HG02884 (cell line): ENCODE measurements around the gene CXCL13.
"Not testable (repeated sequence)": the region's sequence is repeated elsewhere in the genome, so short reads cannot be mapped to it uniquely, and the experiment has no call there.

ENCODE experiments used
- ATAC-seq: cut with Tn5 transposase; IDR thresholded peaks from one replicate; pipeline ENCODE4 v1.9.1; 2021; ENCODE audit warnings: mild to moderate bottlenecking, moderate library complexity; ENCODE audit not compliant: unreplicated experiment

Gene CXCL13

GRCh38 chr4:77600521-77601451 lies 4.8 kb upstream of the CXCL13 start:
- no peak for ATAC-seq

GRCh38 chr4:77601614-77602187 lies 3.9 kb upstream of the CXCL13 start:
- no peak for ATAC-seq

- ATAC-seq: no peak
These were observed 7.6 kb downstream of the CXCL13 start for GRCh38 chr4:77613267-77613666.

- ATAC-seq: no peak
These were observed 9.5 kb downstream of the CXCL13 start for GRCh38 chr4:77615153-77615552.

- no peak for ATAC-seq
These were observed 11.6 kb downstream of the CXCL13 start for GRCh38 chr4:77617203-77617602.

GRCh38 chr4:77618383-77619241 lies 13.0 kb downstream of the CXCL13 start:
- peak; percentile 90 for ATAC-seq

GRCh38 chr4:77619408-77619807 lies 13.8 kb downstream of the CXCL13 start:
- no peak for ATAC-seq

- no peak for ATAC-seq
These were observed 15.6 kb downstream of the CXCL13 start for GRCh38 chr4:77621254-77621653.

GRCh38 chr4:77623091-77623490 lies 17.5 kb downstream of the CXCL13 start:
- ATAC-seq: no peak

- ATAC-seq: no peak
These were observed 18.6 kb downstream of the CXCL13 start for GRCh38 chr4:77624213-77624612.

- no peak for ATAC-seq
These were observed 19.9 kb downstream of the CXCL13 start for GRCh38 chr4:77625485-77625884.

- ATAC-seq: peak; percentile 93
These were observed 24.3 kb downstream of the CXCL13 start for GRCh38 chr4:77629885-77630284.

GRCh38 chr4:77631276-77631675 lies 25.7 kb downstream of the CXCL13 start:
- no peak for ATAC-seq

GRCh38 chr4:77634132-77634785 lies 28.6 kb downstream of the CXCL13 start:
- ATAC-seq: no peak

- ATAC-seq: no peak
These were observed 29.6 kb downstream of the CXCL13 start for GRCh38 chr4:77635246-77635645.

GRCh38 chr4:77635876-77636275 lies 30.3 kb downstream of the CXCL13 start:
- no peak for ATAC-seq

GRCh38 chr4:77636902-77637301 lies 31.3 kb downstream of the CXCL13 start:
- no peak for ATAC-seq

- not testable (repeated sequence) for ATAC-seq
These were observed 38.4 kb downstream of the CXCL13 start for GRCh38 chr4:77644069-77644468.

- ATAC-seq: no peak
These were observed 45.2 kb downstream of the CXCL13 start for GRCh38 chr4:77650787-77651186.

- no peak for ATAC-seq
These were observed 46.2 kb downstream of the CXCL13 start for GRCh38 chr4:77651820-77652219.
